LHCN-M2 (cell line): Measurements from ENCODE around the gene PDLIM7. TPM values are rescaled to one million over a fixed set of nuclear protein-coding genes. Genes with fewer than 3 reads are reported as not detected.

Source experiments
- total RNA-seq: library from RNA; depleted of rRNA; stranded (reverse); fragments of >200 nt; gene quantifications from 2 replicates; pipeline ENCODE4 v1.2.3, GENCODE V29; 2014; rRNA removed

The PDLIM7 gene
- total RNA-seq, 1 experiment from 2014 or later = 252 TPM

Other genes with a start within 250 kb of the PDLIM7 start
- 25.3 and 32.4 TPM in 2 replicates for gene RAB24, start 193.9 kb downstream of the PDLIM7 start, total RNA-seq
- gene PRELID1, start 193.8 kb downstream of the PDLIM7 start, total RNA-seq = 245 and 247 TPM in 2 replicates
- 43.1 and 87.9 TPM in 2 replicates for gene MXD3, start 185.7 kb downstream of the PDLIM7 start, total RNA-seq
- gene LMAN2, start 145.9 kb downstream of the PDLIM7 start, total RNA-seq = 258 and 369 TPM in 2 replicates
- gene RGS14, start 139.7 kb downstream of the PDLIM7 start, total RNA-seq = 0.23 and 0.51 TPM in 2 replicates
- gene SLC34A1, start 113.2 kb downstream of the PDLIM7 start, total RNA-seq = not detected in 2 replicates
- not detected in 2 replicates for gene PFN3, start 96.9 kb downstream of the PDLIM7 start, total RNA-seq
- 3.1 and 3.6 TPM in 2 replicates for gene F12, start 88.0 kb downstream of the PDLIM7 start, total RNA-seq
- 23.8 TPM in 2 replicates for gene GRK6, start 70.9 kb downstream of the PDLIM7 start, total RNA-seq
- 48.0 and 55.4 TPM in 2 replicates for gene PRR7, start 50.8 kb downstream of the PDLIM7 start, total RNA-seq
- 210 and 233 TPM in 2 replicates for gene DBN1, start 24.0 kb downstream of the PDLIM7 start, total RNA-seq
- gene DOK3, start 12.2 kb upstream of the PDLIM7 start, total RNA-seq = 7.0 and 14.8 TPM in 2 replicates
- gene DDX41, start 19.4 kb upstream of the PDLIM7 start, total RNA-seq = 153 and 185 TPM in 2 replicates
- 19.8 and 24.5 TPM in 2 replicates for gene FAM193B, start 57.0 kb upstream of the PDLIM7 start, total RNA-seq
- gene TMED9, start 94.6 kb upstream of the PDLIM7 start, total RNA-seq = 119 and 136 TPM in 2 replicates
- gene B4GALT7, start 102.5 kb upstream of the PDLIM7 start, total RNA-seq = 28.8 and 36.2 TPM in 2 replicates